MM.1S (cell line): Measurements from ENCODE around the gene PTPRN2.

Experiments
- DNase-seq: peaks from one replicate; pipeline ENCODE4 v3.0.0-alpha.2; 2015
- H2AFZ ChIP-seq: fragments of 300-600 bp; sonication (generic); 2 replicates; pipeline ENCODE4 v1.6.0; 2016; ENCODE audit warnings: antibody characterized with exemption, low read length
- H3F3A ChIP-seq: fragments of 300-600 bp; sonication (generic); 2 replicates; pipeline ENCODE4 v1.6.1; 2016; ENCODE audit warnings: mild to moderate bottlenecking, antibody characterized with exemption, low read length, moderate library complexity, mixed read lengths; ENCODE audit not compliant: insufficient read depth
- H3K27ac ChIP-seq: fragments of 300-600 bp; sonication (generic); 2 replicates; pipeline ENCODE4 v1.5.1; 2016; ENCODE audit warnings: mild to moderate bottlenecking, low read length
- H3K27me3 ChIP-seq: fragments of 300-600 bp; sonication (generic); replicated peaks from 2 replicates; pipeline ENCODE4 v1.6.0; 2016; ENCODE audit warnings: low read length; ENCODE audit not compliant: insufficient read depth
- H3K36me3 ChIP-seq: fragments of 300-600 bp; sonication (generic); replicated peaks from 2 replicates; pipeline ENCODE4 v1.6.1; 2016; ENCODE audit warnings: mild to moderate bottlenecking, low read length, mixed read lengths; ENCODE audit not compliant: insufficient read depth
- H3K4me1 ChIP-seq: fragments of 300-600 bp; sonication (generic); 2 replicates; pipeline ENCODE4 v1.6.1; 2016; ENCODE audit warnings: low read length, mixed read lengths
- H3K4me2 ChIP-seq: fragments of 300-600 bp; sonication (generic); 2 replicates; pipeline ENCODE4 v1.6.0; 2016; ENCODE audit warnings: low read depth, low read length
- H3K4me3 ChIP-seq: fragments of 300-600 bp; sonication (generic); 2 replicates; pipeline ENCODE4 v1.5.1; 2016; ENCODE audit warnings: low read length, mixed read lengths
- H3K79me2 ChIP-seq: fragments of 300-600 bp; sonication (generic); 2 replicates; pipeline ENCODE4 v1.6.1; 2016; ENCODE audit warnings: mixed run types, low read length, mixed read lengths
- H3K9ac ChIP-seq: fragments of 300-600 bp; sonication (generic); 2 replicates; pipeline ENCODE4 v1.6.1; 2016; ENCODE audit warnings: low read length, mixed read lengths
- H3K9me2 ChIP-seq: fragments of 300-600 bp; sonication (generic); replicated peaks from 2 replicates; pipeline ENCODE4 v1.6.1; 2016; ENCODE audit warnings: mild to moderate bottlenecking, low read length, mixed read lengths; ENCODE audit not compliant: insufficient read depth
- H3K9me3 ChIP-seq: fragments of 300-600 bp; sonication (generic); replicated peaks from 2 replicates; pipeline ENCODE4 v1.6.1; 2016; ENCODE audit warnings: mild to moderate bottlenecking, low read length, mixed read lengths; ENCODE audit not compliant: insufficient read depth
- H4K20me1 ChIP-seq: fragments of 300-600 bp; sonication (generic); 2 replicates; pipeline ENCODE4 v1.6.1; 2016; ENCODE audit warnings: mild to moderate bottlenecking, low read length, moderate library complexity, mixed read lengths; ENCODE audit not compliant: insufficient read depth
- CTCF ChIP-seq: fragments of 300-600 bp; sonication (generic); IDR thresholded peaks from 2 replicates; pipeline ENCODE4 v1.5.1; 2016; ENCODE audit warnings: antibody characterized with exemption, low read length, mixed read lengths
- EZH2 ChIP-seq: fragments of 300-600 bp; sonication (generic); optimal IDR thresholded peaks from 2 replicates; pipeline ENCODE3; 2017; ENCODE audit warnings: low read depth, mild to moderate bottlenecking, antibody characterized with exemption, low read length, mixed read lengths
- EZH2phosphoT487 ChIP-seq: fragments of 300-600 bp; sonication (generic); IDR thresholded peaks from 2 replicates; pipeline ENCODE4 v1.6.1; 2018; ENCODE audit warnings: antibody characterized with exemption, low read length

Gene PTPRN2

GRCh38 chr7:158076215-158076614 lies 511.4 kb downstream of the PTPRN2 start:
- H3K4me3 ChIP-seq = no peak overlapping the region
- no peak overlapping the region for H3K27ac ChIP-seq
- no peaks in the 10 kb centered on the region for H3K9me3 ChIP-seq
- no peaks in the 10 kb centered on the region for H3K9me2 ChIP-seq
- H4K20me1 ChIP-seq = no peaks in the 10 kb centered on the region
- peaks cover 78% of the 10 kb centered on the region for H3K27me3 ChIP-seq
- H3K4me1 ChIP-seq = no peaks in the 10 kb centered on the region
- H2AFZ ChIP-seq = no peak overlapping the region
- no peaks in the 10 kb centered on the region for H3F3A ChIP-seq
- H3K36me3 ChIP-seq = no peaks in the 10 kb centered on the region
- H3K4me2 ChIP-seq = no peak overlapping the region
- no peaks in the 10 kb centered on the region for H3K79me2 ChIP-seq
- DNase-seq = no peak
- TF ChIP-seq EZH2phosphoT487 = no peak
- H3K9ac ChIP-seq = no peak overlapping the region

GRCh38 chr7:158075633-158076001 lies 512.0 kb downstream of the PTPRN2 start:
- no peaks in the 10 kb centered on the region for H3F3A ChIP-seq
- H3K79me2 ChIP-seq = no peaks in the 10 kb centered on the region
- no peak overlapping the region for H2AFZ ChIP-seq
- H3K9me2 ChIP-seq = no peaks in the 10 kb centered on the region
- H3K4me1 ChIP-seq = no peaks in the 10 kb centered on the region
- peaks cover 72% of the 10 kb centered on the region for H3K27me3 ChIP-seq
- H3K9ac ChIP-seq = no peak overlapping the region
- no peak overlapping the region for H3K4me2 ChIP-seq
- no peaks in the 10 kb centered on the region for H3K9me3 ChIP-seq
- H4K20me1 ChIP-seq = no peaks in the 10 kb centered on the region
- TF ChIP-seq CTCF (no peak), EZH2phosphoT487 (no peak), EZH2 (no peak)
- no peak for DNase-seq
- H3K36me3 ChIP-seq = no peaks in the 10 kb centered on the region
- no peak overlapping the region for H3K27ac ChIP-seq
- no peak overlapping the region for H3K4me3 ChIP-seq

- H3K9me2 ChIP-seq = no peaks in the 10 kb centered on the region
- H2AFZ ChIP-seq = no peak overlapping the region
- H3K4me1 ChIP-seq = no peaks in the 10 kb centered on the region
- H3K27ac ChIP-seq = no peak overlapping the region
- no peaks in the 10 kb centered on the region for H3K9me3 ChIP-seq
- H3F3A ChIP-seq = no peaks in the 10 kb centered on the region
- no peak for DNase-seq
- H3K27me3 ChIP-seq = peaks cover 66% of the 10 kb centered on the region
- TF ChIP-seq CTCF (no peak), EZH2 (no peak)
- no peak overlapping the region for H3K9ac ChIP-seq
- H3K4me3 ChIP-seq = no peak overlapping the region
- H3K79me2 ChIP-seq = no peaks in the 10 kb centered on the region
- no peaks in the 10 kb centered on the region for H3K36me3 ChIP-seq
- no peak overlapping the region; the same call in 1 of the 2 replicates for H3K4me2 ChIP-seq
- H4K20me1 ChIP-seq = no peaks in the 10 kb centered on the region
These were observed 512.6 kb downstream of the PTPRN2 start for GRCh38 chr7:158074896-158075632.
